Trophoblast cell (in vitro differentiated cells and primary cell): ENCODE measurements around the gene NATD1.
A peak's percentile ranks its signal among the peaks of the same experiment; 100 is the strongest.

Source experiments
- DNase-seq, 2 donors: peaks; one replicate each; pipeline ENCODE4 v3.0.0-alpha.2; 2016
- H2AFZ ChIP-seq: 2 replicates; pipeline ENCODE4 v1.6.1; 2013; ENCODE audit warnings: low read length, moderate library complexity, mild to moderate bottlenecking; ENCODE audit not compliant: insufficient read depth, poor library complexity
- H2AK5ac ChIP-seq: 2 replicates; pipeline ENCODE4 v1.6.1; 2013; ENCODE audit warnings: mild to moderate bottlenecking, low read length
- H2BK120ac ChIP-seq: 2 replicates; pipeline ENCODE4 v1.6.1; 2013; ENCODE audit warnings: low read length, mild to moderate bottlenecking, moderate library complexity; ENCODE audit not compliant: insufficient read depth, poor library complexity
- H2BK12ac ChIP-seq: 2 replicates; pipeline ENCODE4 v1.6.1; 2013; ENCODE audit warnings: mild to moderate bottlenecking, low read length, moderate library complexity
- H2BK5ac ChIP-seq: 2 replicates; pipeline ENCODE4 v1.6.1; 2013; ENCODE audit warnings: low read length, low read depth, moderate library complexity, mild to moderate bottlenecking; ENCODE audit not compliant: poor library complexity
- H3K14ac ChIP-seq: 2 replicates; pipeline ENCODE4 v1.6.1; 2013; ENCODE audit warnings: mild to moderate bottlenecking, low read length
- H3K18ac ChIP-seq: 2 replicates; pipeline ENCODE4 v1.6.1; 2013; ENCODE audit warnings: mild to moderate bottlenecking, low read length
- H3K23ac ChIP-seq: 2 replicates; pipeline ENCODE4 v1.6.1; 2013; ENCODE audit warnings: low read length
- H3K27ac ChIP-seq: 2 replicates; pipeline ENCODE4 v1.5.1; 2013; ENCODE audit warnings: low read depth, mild to moderate bottlenecking, inconsistent platforms, low read length, moderate library complexity
- H3K27me3 ChIP-seq: 2 replicates; pipeline ENCODE4 v1.6.1; 2013; ENCODE audit warnings: inconsistent platforms, mild to moderate bottlenecking, low read length, moderate library complexity; ENCODE audit not compliant: insufficient read depth
- H3K36me3 ChIP-seq, 2 experiments: 1 replicate in 1 of 2; 2 replicates in 1 of 2; pipeline ENCODE4 v1.6.1; 2013; ENCODE audit warnings: low read length in 2 of 2, mild to moderate bottlenecking in 2 of 2, moderate library complexity in 1 of 2; ENCODE audit not compliant: insufficient read depth in 2 of 2, control insufficient read depth in 1 of 2
- H3K4ac ChIP-seq: 2 replicates; pipeline ENCODE4 v1.6.1; 2013; ENCODE audit warnings: low read depth, mild to moderate bottlenecking, low read length, moderate library complexity
- H3K4me1 ChIP-seq, 2 experiments: 1 replicate in 1 of 2; 2 replicates in 1 of 2; pipeline ENCODE4 v1.6.1; 2013; ENCODE audit warnings: low read length in 2 of 2, mild to moderate bottlenecking in 2 of 2, moderate library complexity in 1 of 2; ENCODE audit not compliant: insufficient read depth in 2 of 2, control insufficient read depth in 1 of 2
- H3K4me2 ChIP-seq: 2 replicates; pipeline ENCODE4 v1.6.1; 2013; ENCODE audit warnings: inconsistent platforms, mild to moderate bottlenecking, low read length, moderate library complexity
- H3K4me3 ChIP-seq: 2 replicates; pipeline ENCODE4 v1.5.1; 2013; ENCODE audit warnings: mild to moderate bottlenecking, low read depth, low read length, inconsistent platforms
- H3K79me1 ChIP-seq: one replicate; pipeline ENCODE4 v1.6.1; 2013; ENCODE audit warnings: low read length
- H3K79me2 ChIP-seq: 2 replicates; pipeline ENCODE4 v1.6.1; 2013; ENCODE audit warnings: low read length, mild to moderate bottlenecking; ENCODE audit not compliant: control insufficient read depth, insufficient read depth, poor library complexity
- H3K9ac ChIP-seq: 2 replicates; pipeline ENCODE4 v1.6.1; 2013; ENCODE audit warnings: mild to moderate bottlenecking, low read length
- H3K9me3 ChIP-seq: 2 replicates; pipeline ENCODE4 v1.6.1; 2013; ENCODE audit warnings: low read depth, mild to moderate bottlenecking, control low read depth, inconsistent platforms, low read length; ENCODE audit not compliant: insufficient read depth
- H4K12ac ChIP-seq: 2 replicates; pipeline ENCODE4 v1.6.1; 2013; ENCODE audit warnings: low read depth, mild to moderate bottlenecking, low read length, moderate library complexity
- H4K8ac ChIP-seq: 2 replicates; pipeline ENCODE4 v1.6.1; 2013; ENCODE audit warnings: low read depth, mild to moderate bottlenecking, low read length, moderate library complexity
- H4K91ac ChIP-seq: one replicate; pipeline ENCODE4 v1.6.1; 2013; ENCODE audit warnings: low read depth, mild to moderate bottlenecking, low read length, moderate library complexity
- WGBS: extraction: QIAGEN DNeasy Blood & Tissue Kit; methylation state at CpG from one replicate; pipeline ENCODE4 v1.1.7; 2013; ENCODE audit warnings: missing lambda C conversion rate; ENCODE audit not compliant: insufficient read length, insufficient coverage; ENCODE audit errors: extremely low coverage; 5-methylcytosine and 5-hydroxymethylcytosine counted together

Gene NATD1

DNA sequence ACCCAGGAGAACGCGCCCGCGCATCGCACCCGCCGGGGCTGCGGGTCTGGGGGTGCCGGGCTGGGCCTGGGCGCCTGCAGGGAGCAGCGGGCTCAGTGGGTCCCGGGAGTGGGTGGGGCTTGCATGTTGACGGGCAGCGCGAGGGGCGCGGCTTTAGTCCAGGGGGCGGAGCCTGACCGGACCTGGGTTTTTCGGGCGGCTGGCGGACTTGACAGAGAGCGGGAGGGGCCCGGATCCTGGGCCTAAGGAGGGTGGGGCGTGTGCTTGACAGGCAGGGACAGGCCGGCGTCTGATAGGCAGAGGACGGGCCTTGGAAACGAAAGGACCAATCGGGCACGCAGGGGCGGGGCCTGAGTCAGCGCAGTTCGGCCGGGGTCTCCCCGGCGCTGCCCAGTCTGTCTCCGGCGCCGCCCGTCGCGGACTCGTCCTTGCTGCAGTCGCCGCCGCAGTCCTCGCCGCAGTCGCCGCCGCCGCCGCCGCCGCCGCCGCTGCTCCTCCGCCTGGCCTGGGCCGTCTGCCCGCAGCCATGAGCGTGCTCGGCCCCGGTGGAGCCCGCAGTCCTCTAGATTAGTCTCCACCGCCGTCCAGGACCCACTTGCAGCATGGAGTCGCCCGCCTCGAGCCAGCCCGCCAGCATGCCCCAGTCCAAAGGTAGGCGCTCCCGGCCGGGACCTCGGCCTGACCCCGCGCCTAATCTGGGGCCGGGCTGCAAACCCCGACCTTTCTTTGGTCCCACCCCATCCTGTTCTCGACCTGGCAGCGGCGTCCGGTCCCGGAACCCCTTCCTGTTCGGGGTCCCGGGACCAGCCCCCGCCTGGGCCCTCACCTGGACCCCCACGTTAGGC, 31.3 kb upstream of the NATD1 start, which contains the start of gene MAP2K3:
Gene MAP2K3, plus strand, starts transcription at position 393 of the 845 bp plus-strand sequence. Its CDS starts 210 bp downstream, at position 603.
- H4K8ac ChIP-seq, result peak within 1 kb of the TSS; percentile 49
- H4K12ac ChIP-seq, result no peak within 1 kb of the TSS

DNA sequence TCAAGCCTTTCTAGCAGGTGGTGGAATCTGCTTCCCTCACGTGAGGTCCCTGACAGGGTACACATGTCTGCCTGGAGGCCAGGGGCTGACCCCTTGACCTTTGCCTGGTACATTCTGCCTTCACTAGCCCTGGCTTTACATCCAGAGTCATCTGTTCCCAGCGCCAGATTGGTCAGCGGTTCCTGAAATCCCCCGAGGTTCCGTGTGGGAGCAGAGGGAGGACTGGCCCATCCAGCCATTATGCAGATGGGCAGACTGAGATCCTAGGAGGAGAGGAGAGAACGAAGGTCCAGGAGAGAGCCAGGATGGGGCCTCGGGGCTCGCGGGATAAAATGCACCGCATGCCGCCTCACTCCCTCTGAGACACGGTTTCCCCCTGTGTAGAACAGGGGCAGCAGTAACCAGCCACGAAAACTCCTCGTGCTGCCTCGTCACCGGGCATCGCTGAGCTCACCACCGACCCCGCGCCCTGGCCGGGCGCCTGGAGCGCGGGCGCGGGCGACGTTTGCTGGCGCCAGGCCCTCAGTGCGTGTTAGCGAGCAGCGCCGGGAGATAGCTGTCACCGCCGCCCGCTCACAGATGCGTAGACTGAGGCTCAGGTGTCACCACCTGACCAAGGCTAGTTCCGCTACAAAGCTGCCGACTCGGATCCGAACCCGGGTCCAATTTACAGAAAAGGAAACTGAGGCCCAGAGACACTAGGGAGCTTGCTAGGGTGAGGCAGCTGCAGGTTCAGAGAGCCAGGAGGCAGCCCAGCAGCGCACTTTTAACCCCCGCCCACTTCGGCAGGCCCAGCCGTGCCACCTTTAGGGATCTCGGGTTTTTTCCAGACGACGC, 30.5 kb upstream of the NATD1 start:
- H3K9ac ChIP-seq, result no peak overlapping the region
- H3K9me3 ChIP-seq, result no peaks in the 10 kb centered on the region
- DNase-seq, result peak; percentile 60 to 68
- peaks cover 13% of the 10 kb centered on the region for H3K79me2 ChIP-seq
- H3K4ac ChIP-seq, result no peak overlapping the region
- H2BK120ac ChIP-seq, result no peak overlapping the region
- no peak overlapping the region for H2BK5ac ChIP-seq
- no peak overlapping the region for H2BK12ac ChIP-seq
- H2AK5ac ChIP-seq, result no peak overlapping the region
- H3K18ac ChIP-seq, result no peak overlapping the region
- H3K79me1 ChIP-seq, result peaks cover 9% of the 10 kb centered on the region
- no peak overlapping the region for H3K23ac ChIP-seq
- peak overlapping the region; percentile 80 for H3K4me2 ChIP-seq
- peak overlapping the region; percentile 64 for H3K4me3 ChIP-seq
- WGBS, result no CpG with 5 or more reads among the region's 49 CpGs
- peaks cover 0 to 4% of the 10 kb centered on the region in 2 experiments for H3K36me3 ChIP-seq
- H3K14ac ChIP-seq, result no peak overlapping the region
- no peak overlapping the region for H4K91ac ChIP-seq
- H4K8ac ChIP-seq, result no peak overlapping the region
- peak overlapping the region; percentile 55 for H2AFZ ChIP-seq
- no peak overlapping the region for H4K12ac ChIP-seq
- no peak overlapping the region for H3K27ac ChIP-seq
- peaks cover 21 to 33% of the 10 kb centered on the region in 2 experiments for H3K4me1 ChIP-seq
- H3K27me3 ChIP-seq, result no peaks in the 10 kb centered on the region

More for the DNA sequence above, 31.3 kb upstream of the NATD1 start, which contains the start of gene MAP2K3:
- Histone ChIP-seq H3K9me3 (no peaks in the 10 kb centered on the region), H3K4ac (peak within 1 kb of the TSS; percentile 50), H3K79me1 (peaks cover 9% of the 10 kb centered on the region), H3K9ac (peak within 1 kb of the TSS; percentile 42), H3K4me1 (peaks cover 21 to 33% of the 10 kb centered on the region in 2 experiments), H3K79me2 (peaks cover 13% of the 10 kb centered on the region), H3K27me3 (no peaks in the 10 kb centered on the region), H2BK120ac (no peak within 1 kb of the TSS), H3K23ac (no peak within 1 kb of the TSS), H2AFZ (peak within 1 kb of the TSS; percentile 55), H2AK5ac (no peak within 1 kb of the TSS), H3K4me2 (peak within 1 kb of the TSS; percentile 81), H3K4me3 (peak within 1 kb of the TSS; percentile 78), H2BK12ac (no peak within 1 kb of the TSS), H3K18ac (peak within 1 kb of the TSS; percentile 60), H2BK5ac (peak within 1 kb of the TSS; percentile 24), H3K36me3 (peaks cover 0 to 4% of the 10 kb centered on the region in 2 experiments), H3K27ac (peak within 1 kb of the TSS; percentile 15), H3K14ac (peak within 1 kb of the TSS; percentile 75), H4K91ac (peak within 1 kb of the TSS; percentile 45)
- peak; percentile 99 to 100 for DNase-seq
- no CpG with 5 or more reads among the region's 88 CpGs for WGBS

DNA sequence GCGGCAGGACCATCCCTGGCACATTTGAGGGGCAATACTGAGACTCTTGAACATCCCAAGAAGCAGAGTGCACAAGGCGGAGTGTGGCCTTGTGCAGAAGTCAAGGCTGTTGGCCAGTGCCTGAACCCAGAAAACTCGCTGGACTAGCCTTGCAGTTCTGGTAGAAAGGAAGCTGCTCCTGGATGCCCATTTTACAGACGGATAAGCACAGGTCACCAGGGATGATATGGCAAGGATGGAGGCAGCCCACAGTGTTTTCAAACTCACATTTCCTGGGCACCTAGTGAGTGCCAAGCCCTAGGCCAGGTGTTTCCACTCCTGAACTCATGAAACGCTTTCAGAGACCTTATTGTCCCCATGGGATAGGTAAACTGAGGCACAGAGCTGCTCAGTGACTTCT, 29.6 kb upstream of the NATD1 start:
- no peak for DNase-seq
- no peaks in the 10 kb centered on the region for H3K27me3 ChIP-seq
- no peak overlapping the region for H2BK12ac ChIP-seq
- no CpG with 5 or more reads among the region's 5 CpGs for WGBS
- no peak overlapping the region for H4K8ac ChIP-seq
- H3K9ac ChIP-seq, result no peak overlapping the region
- H3K36me3 ChIP-seq, result peaks cover 0 to 2% of the 10 kb centered on the region in 2 experiments
- peaks cover 21 to 31% of the 10 kb centered on the region in 2 experiments for H3K4me1 ChIP-seq
- H2AK5ac ChIP-seq, result no peak overlapping the region
- H2BK5ac ChIP-seq, result no peak overlapping the region
- no peak overlapping the region for H3K4ac ChIP-seq
- H3K23ac ChIP-seq, result no peak overlapping the region
- H3K4me2 ChIP-seq, result no peak overlapping the region
- H2AFZ ChIP-seq, result no peak overlapping the region
- H3K18ac ChIP-seq, result no peak overlapping the region
- no peak overlapping the region for H2BK120ac ChIP-seq
- peaks cover 11% of the 10 kb centered on the region for H3K79me2 ChIP-seq
- H3K14ac ChIP-seq, result no peak overlapping the region
- H3K27ac ChIP-seq, result no peak overlapping the region
- no peak overlapping the region for H3K4me3 ChIP-seq
- no peaks in the 10 kb centered on the region for H3K9me3 ChIP-seq
- peaks cover 9% of the 10 kb centered on the region for H3K79me1 ChIP-seq
- H4K91ac ChIP-seq, result no peak overlapping the region
- no peak overlapping the region for H4K12ac ChIP-seq

DNA sequence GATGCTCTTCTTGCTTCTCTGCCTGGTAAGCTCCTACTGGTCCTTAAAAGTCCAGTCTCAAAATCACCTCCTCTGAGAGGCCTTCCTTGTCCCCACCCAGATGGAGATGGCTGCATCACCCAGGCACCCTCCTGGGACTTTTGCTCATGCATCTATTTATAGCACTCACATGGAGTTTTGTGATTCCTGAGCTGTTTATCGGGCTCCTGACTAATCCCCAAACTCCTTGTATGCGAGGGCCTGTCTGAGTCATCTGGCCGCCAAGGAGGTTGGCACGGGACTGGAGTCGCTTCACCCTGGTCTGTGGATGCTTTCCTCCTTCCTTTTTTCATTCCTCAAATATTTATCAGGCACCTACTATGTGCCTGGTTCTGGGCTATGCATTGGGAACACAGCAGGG, 29.0 kb upstream of the NATD1 start:
- Histone ChIP-seq H3K14ac (no peak overlapping the region), H3K23ac (no peak overlapping the region), H4K8ac (no peak overlapping the region), H2BK120ac (no peak overlapping the region), H2AFZ (no peak overlapping the region), H4K91ac (no peak overlapping the region), H2AK5ac (no peak overlapping the region), H2BK5ac (no peak overlapping the region), H3K4me1 (peaks cover 21 to 26% of the 10 kb centered on the region in 2 experiments), H3K27ac (no peak overlapping the region), H3K4me2 (no peak overlapping the region), H3K4ac (no peak overlapping the region), H3K9me3 (no peaks in the 10 kb centered on the region), H3K9ac (no peak overlapping the region), H3K4me3 (no peak overlapping the region), H3K36me3 (no peaks in the 10 kb centered on the region), H2BK12ac (no peak overlapping the region), H4K12ac (no peak overlapping the region), H3K18ac (no peak overlapping the region), H3K79me2 (peaks cover 11% of the 10 kb centered on the region), H3K79me1 (peaks cover 9% of the 10 kb centered on the region), H3K27me3 (no peaks in the 10 kb centered on the region)
- WGBS, result no CpG with 5 or more reads among the region's 5 CpGs
- peak; percentile 84 to 87 for DNase-seq
